Measurements from ENCODE around the gene PIP5K1B. TPM values are rescaled to one million over a fixed set of nuclear protein-coding genes. Genes with fewer than 3 reads are reported as not detected.
A peak's percentile ranks its signal among the peaks of the same experiment; 100 is the strongest.

The PIP5K1B gene
- total and polyA plus RNA-seq, 2 donors (not counting 1 experiment from before 2014, with no cell fraction given) = under 0.01 to 0.03 TPM

GRCh38 chr9:68847765-68848164 lies 142.7 kb downstream of the PIP5K1B start:
- Histone ChIP-seq H3K4me2 (ENCODE audit: extremely low read depth, insufficient read depth, low read length) (no peak overlapping the region), H3K9me3 (ENCODE audit: control insufficient read depth, insufficient read depth, low read depth, low read length) (no peaks in the 10 kb centered on the region), H3K4me1 (ENCODE audit: control insufficient read depth, extremely low read depth, insufficient read depth, low read length) (no peaks in the 10 kb centered on the region), H3K36me3 (ENCODE audit: control insufficient read depth, insufficient read depth, low read length) (no peaks in the 10 kb centered on the region), H3K79me2 (ENCODE audit: control insufficient read depth, insufficient read depth, low read length) (no peaks in the 10 kb centered on the region), H3K27ac (ENCODE audit: insufficient read depth, low read length) (no peak overlapping the region), H3K27me3 (ENCODE audit: control insufficient read depth, insufficient read depth, low read length) (no peaks in the 10 kb centered on the region), H3K4me3 (replicated peaks in 1 of 4; ENCODE audit: control extremely low read depth in 1 of 4, insufficient read depth in 1 of 4, low read depth in 3 of 4, low read length in 4 of 4) (no peak overlapping the region), H4K20me1 (ENCODE audit: control insufficient read depth, extremely low read depth, insufficient read depth, low read length) (no peaks in the 10 kb centered on the region), H3K9ac (ENCODE audit: insufficient read depth, low read length) (no peak overlapping the region), H2AFZ (ENCODE audit: low read length) (no peak overlapping the region)
- DNase-seq (ENCODE audit: low read depth in 2 of 2) = no peak
- no peak for TF ChIP-seq EZH2 (IDR thresholded peaks at IDR 0.05; ENCODE audit: low read length, missing control alignments)
- no peak for TF ChIP-seq CTCF (conservative IDR thresholded peaks at IDR 0.05 in 1 of 2, IDR thresholded peaks at IDR 0.05 in 1 of 2; ENCODE audit: low read depth in 1 of 2, low read length in 2 of 2)

- DNase-seq (ENCODE audit: low read depth in 2 of 2) = peak in 1 of 2 donors; percentile 3
- H3K27ac ChIP-seq (ENCODE audit: insufficient read depth, low read length) = no peak overlapping the region
- TF ChIP-seq CTCF (conservative IDR thresholded peaks at IDR 0.05 in 1 of 2, IDR thresholded peaks at IDR 0.05 in 1 of 2; ENCODE audit: low read depth in 1 of 2, low read length in 2 of 2) = no peak
- no peak for TF ChIP-seq EZH2 (IDR thresholded peaks at IDR 0.05; ENCODE audit: low read length, missing control alignments)
Measured at GRCh38 chr9:68851657-68852056, 146.6 kb downstream of the PIP5K1B start.

GRCh38 chr9:68852941-68853340 lies 147.9 kb downstream of the PIP5K1B start:
- DNase-seq (ENCODE audit: low read depth in 2 of 2) = no peak
- Histone ChIP-seq H3K4me2 (ENCODE audit: extremely low read depth, insufficient read depth, low read length) (no peak overlapping the region), H3K79me2 (ENCODE audit: control insufficient read depth, insufficient read depth, low read length) (no peaks in the 10 kb centered on the region), H3K4me3 (replicated peaks in 1 of 4; ENCODE audit: control extremely low read depth in 1 of 4, insufficient read depth in 1 of 4, low read depth in 3 of 4, low read length in 4 of 4) (no peak overlapping the region), H3K4me1 (ENCODE audit: control insufficient read depth, extremely low read depth, insufficient read depth, low read length) (no peaks in the 10 kb centered on the region), H3K36me3 (ENCODE audit: control insufficient read depth, insufficient read depth, low read length) (no peaks in the 10 kb centered on the region), H3K9ac (ENCODE audit: insufficient read depth, low read length) (no peak overlapping the region), H3K9me3 (ENCODE audit: control insufficient read depth, insufficient read depth, low read depth, low read length) (no peaks in the 10 kb centered on the region), H2AFZ (ENCODE audit: low read length) (no peak overlapping the region), H3K27me3 (ENCODE audit: control insufficient read depth, insufficient read depth, low read length) (no peaks in the 10 kb centered on the region), H4K20me1 (ENCODE audit: control insufficient read depth, extremely low read depth, insufficient read depth, low read length) (no peaks in the 10 kb centered on the region), H3K27ac (ENCODE audit: insufficient read depth, low read length) (no peak overlapping the region)
- TF ChIP-seq EZH2 (IDR thresholded peaks at IDR 0.05; ENCODE audit: low read length, missing control alignments) = no peak
- TF ChIP-seq CTCF (conservative IDR thresholded peaks at IDR 0.05 in 1 of 2, IDR thresholded peaks at IDR 0.05 in 1 of 2; ENCODE audit: low read depth in 1 of 2, low read length in 2 of 2) = no peak

More at GRCh38 chr9:68851657-68852056, 146.6 kb downstream of the PIP5K1B start:
- Histone ChIP-seq H3K4me3 (replicated peaks in 1 of 4; ENCODE audit: control extremely low read depth in 1 of 4, insufficient read depth in 1 of 4, low read depth in 3 of 4, low read length in 4 of 4) (no peak overlapping the region), H3K79me2 (ENCODE audit: control insufficient read depth, insufficient read depth, low read length) (no peaks in the 10 kb centered on the region), H3K9ac (ENCODE audit: insufficient read depth, low read length) (no peak overlapping the region), H3K36me3 (ENCODE audit: control insufficient read depth, insufficient read depth, low read length) (no peaks in the 10 kb centered on the region), H3K27me3 (ENCODE audit: control insufficient read depth, insufficient read depth, low read length) (no peaks in the 10 kb centered on the region), H3K4me1 (ENCODE audit: control insufficient read depth, extremely low read depth, insufficient read depth, low read length) (no peaks in the 10 kb centered on the region), H3K4me2 (ENCODE audit: extremely low read depth, insufficient read depth, low read length) (no peak overlapping the region), H2AFZ (ENCODE audit: low read length) (no peak overlapping the region), H3K9me3 (ENCODE audit: control insufficient read depth, insufficient read depth, low read depth, low read length) (no peaks in the 10 kb centered on the region), H4K20me1 (ENCODE audit: control insufficient read depth, extremely low read depth, insufficient read depth, low read length) (no peaks in the 10 kb centered on the region)

Data from fibroblast of lung (primary cell).